ENCODE measurements around the gene ITPR1.

ITPR1 gene

GRCh38 chr3:4841776-4842440 is 348.8 kb downstream of the ITPR1 start:
- Histone ChIP-seq H3K4me3 (no peak overlapping the region), H3K27ac (peak overlapping the region in 5 of 21 experiments; percentile 16 to 36 (median 26))

- H3K27ac ChIP-seq = no peak overlapping the region
- H3K4me3 ChIP-seq = no peak overlapping the region
Measured at GRCh38 chr3:4843619-4844018, 350.5 kb downstream of the ITPR1 start.

- Histone ChIP-seq H3K4me3 (no peak overlapping the region), H3K27ac (peak overlapping the region in 1 of 21 experiments; percentile 36)
Measured at GRCh38 chr3:4845882-4846281, 352.7 kb downstream of the ITPR1 start.

GRCh38 chr3:4846543-4846942 is 353.4 kb downstream of the ITPR1 start:
- H3K27ac ChIP-seq = peak overlapping the region in 2 of 21 experiments; percentile 36 to 43
- H3K4me3 ChIP-seq = no peak overlapping the region

GRCh38 chr3:4848176-4848825 is 355.2 kb downstream of the ITPR1 start:
- Histone ChIP-seq H3K4me3 (no peak overlapping the region), H3K27ac (peak overlapping the region in 11 of 21 experiments; percentile 16 to 78 (median 39))

- no peak overlapping the region for H3K4me3 ChIP-seq
- H3K27ac ChIP-seq = peak overlapping the region in 7 of 21 experiments; percentile 31 to 78 (median 62)
Measured at GRCh38 chr3:4849136-4849535, 356.0 kb downstream of the ITPR1 start.

- Histone ChIP-seq H3K27ac (peak overlapping the region in 7 of 21 experiments; percentile 24 to 78 (median 60)), H3K4me3 (no peak overlapping the region)
Measured at GRCh38 chr3:4849739-4850138, 356.6 kb downstream of the ITPR1 start.

GRCh38 chr3:4850211-4850927 is 357.2 kb downstream of the ITPR1 start:
- Histone ChIP-seq H3K27ac (peak overlapping the region in 9 of 21 experiments; percentile 21 to 78 (median 39)), H3K4me3 (no peak overlapping the region)

GRCh38 chr3:4850928-4851265 is 357.7 kb downstream of the ITPR1 start:
- peak overlapping the region in 9 of 21 experiments; percentile 0 to 78 (median 38) for H3K27ac ChIP-seq
- H3K4me3 ChIP-seq = no peak overlapping the region

- Histone ChIP-seq H3K4me3 (no peak overlapping the region), H3K27ac (peak overlapping the region in 6 of 21 experiments; percentile 0 to 57 (median 31))
Measured at GRCh38 chr3:4852780-4853748, 359.9 kb downstream of the ITPR1 start.

GRCh38 chr3:4853749-4854140 is 360.6 kb downstream of the ITPR1 start:
- peak overlapping the region in 7 of 21 experiments; percentile 0 to 57 (median 20) for H3K27ac ChIP-seq
- H3K4me3 ChIP-seq = no peak overlapping the region

GRCh38 chr3:4855676-4856075 is 362.5 kb downstream of the ITPR1 start:
- Histone ChIP-seq H3K27ac (peak overlapping the region in 1 of 21 experiments; percentile 5), H3K4me3 (no peak overlapping the region)

GRCh38 chr3:4856136-4856535 is 363.0 kb downstream of the ITPR1 start:
- Histone ChIP-seq H3K27ac (peak overlapping the region in 1 of 21 experiments; percentile 26), H3K4me3 (no peak overlapping the region)

GRCh38 chr3:4856564-4856963 is 363.4 kb downstream of the ITPR1 start:
- H3K27ac ChIP-seq = peak overlapping the region in 1 of 21 experiments; percentile 26
- H3K4me3 ChIP-seq = no peak overlapping the region

- Histone ChIP-seq H3K27ac (peak overlapping the region in 2 of 21 experiments; percentile 26), H3K4me3 (no peak overlapping the region)
Measured at GRCh38 chr3:4856986-4857385, 363.8 kb downstream of the ITPR1 start.

GRCh38 chr3:4859788-4860187 is 366.6 kb downstream of the ITPR1 start:
- no peak overlapping the region for H3K27ac ChIP-seq
- no peak overlapping the region for H3K4me3 ChIP-seq

GRCh38 chr3:4862973-4863372 is 369.8 kb downstream of the ITPR1 start:
- Histone ChIP-seq H3K27ac (no peak overlapping the region), H3K4me3 (no peak overlapping the region)

- Histone ChIP-seq H3K27ac (no peak overlapping the region), H3K4me3 (no peak overlapping the region)
Measured at GRCh38 chr3:4864503-4864902, 371.4 kb downstream of the ITPR1 start.

GRCh38 chr3:4865714-4866113 is 372.6 kb downstream of the ITPR1 start:
- Histone ChIP-seq H3K4me3 (no peak overlapping the region), H3K27ac (no peak overlapping the region)
